ENCODE results near the gene GPR15. TPM values are rescaled to one million over a fixed set of nuclear protein-coding genes. Genes with fewer than 3 reads are reported as not detected.

GPR15 gene
- total and polyA plus RNA-seq, 3 donors from 2014 or later: 0.34 TPM; not detected in 2

DNA sequence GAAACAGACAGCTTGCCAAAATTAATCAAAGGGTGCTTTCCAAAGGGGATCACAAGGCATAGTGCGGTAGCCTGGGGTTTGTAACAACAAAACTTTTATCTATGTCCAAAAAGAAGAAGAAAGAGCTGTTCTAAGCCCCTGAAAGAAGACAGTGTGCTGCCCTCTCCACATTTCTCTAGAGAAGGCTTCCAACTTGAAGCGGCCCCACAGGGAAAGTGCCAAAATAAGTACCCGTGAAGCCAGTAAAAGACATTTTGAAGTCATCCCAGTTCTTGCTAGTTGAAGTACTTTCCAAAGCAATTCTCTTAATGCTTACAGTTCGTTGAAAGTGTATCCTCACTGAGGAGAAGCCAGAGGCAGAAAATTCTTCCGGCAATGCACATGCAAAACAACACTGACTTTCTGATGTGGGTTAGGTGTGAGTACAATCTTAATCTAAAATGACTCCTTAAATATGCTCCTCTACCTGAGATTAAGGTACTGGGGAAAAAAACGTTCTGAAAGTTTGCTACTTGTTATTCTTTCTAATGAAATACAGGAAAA is 21.3 kb downstream of the GPR15 start:
- DNase-seq: no peak
- Histone ChIP-seq H3K27ac (no peak overlapping the region), H3K27me3 (no peaks in the 10 kb centered on the region), H3K36me3 (ENCODE audit: low read depth, missing control alignments) (no peaks in the 10 kb centered on the region), H3K4me3 (no peak overlapping the region), H3K4me1 (no peaks in the 10 kb centered on the region), H3K9me3 (no peaks in the 10 kb centered on the region)
- intact Hi-C loops (cut with DNase I; ENCODE audit: low total_unique reads): no loop called here
- TF ChIP-seq POLR2A (IDR thresholded peaks at IDR 0.05): no peak
- TF ChIP-seq, protein P1, sequence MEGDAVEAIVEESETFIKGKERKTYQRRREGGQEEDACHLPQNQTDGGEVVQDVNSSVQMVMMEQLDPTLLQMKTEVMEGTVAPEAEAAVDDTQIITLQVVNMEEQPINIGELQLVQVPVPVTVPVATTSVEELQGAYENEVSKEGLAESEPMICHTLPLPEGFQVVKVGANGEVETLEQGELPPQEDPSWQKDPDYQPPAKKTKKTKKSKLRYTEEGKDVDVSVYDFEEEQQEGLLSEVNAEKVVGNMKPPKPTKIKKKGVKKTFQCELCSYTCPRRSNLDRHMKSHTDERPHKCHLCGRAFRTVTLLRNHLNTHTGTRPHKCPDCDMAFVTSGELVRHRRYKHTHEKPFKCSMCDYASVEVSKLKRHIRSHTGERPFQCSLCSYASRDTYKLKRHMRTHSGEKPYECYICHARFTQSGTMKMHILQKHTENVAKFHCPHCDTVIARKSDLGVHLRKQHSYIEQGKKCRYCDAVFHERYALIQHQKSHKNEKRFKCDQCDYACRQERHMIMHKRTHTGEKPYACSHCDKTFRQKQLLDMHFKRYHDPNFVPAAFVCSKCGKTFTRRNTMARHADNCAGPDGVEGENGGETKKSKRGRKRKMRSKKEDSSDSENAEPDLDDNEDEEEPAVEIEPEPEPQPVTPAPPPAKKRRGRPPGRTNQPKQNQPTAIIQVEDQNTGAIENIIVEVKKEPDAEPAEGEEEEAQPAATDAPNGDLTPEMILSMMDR (IDR thresholded peaks at IDR 0.05): no peak
- WGBS, 2 donors: 72 to 73% methylated on average over 6 of the region's 6 CpGs

DNA sequence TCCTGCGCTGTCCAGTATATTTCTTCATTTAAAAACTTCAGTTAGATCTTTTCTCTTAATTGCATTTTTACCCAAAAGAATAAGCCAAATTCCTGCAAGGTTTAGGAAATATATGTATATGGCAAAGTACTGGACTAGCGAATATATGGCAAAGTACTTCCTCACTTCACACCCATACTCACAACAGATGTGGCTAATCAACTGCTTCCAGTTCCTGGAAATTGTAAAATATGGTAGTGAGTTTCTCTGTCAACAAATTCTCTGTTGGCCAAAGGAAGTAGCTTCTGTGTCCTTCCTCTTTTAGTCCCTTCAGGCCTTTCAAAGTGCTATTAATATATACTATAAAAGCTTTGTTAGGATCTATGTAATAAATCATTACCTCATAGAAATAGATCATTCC is 22.0 kb downstream of the GPR15 start:
- H3K4me1 ChIP-seq: no peaks in the 10 kb centered on the region
- DNase-seq: no peak
- WGBS, 2 donors: 74 to 87% methylated on average over 2 of the region's 2 CpGs
- no peaks in the 10 kb centered on the region for H3K27me3 ChIP-seq
- no peak for TF ChIP-seq POLR2A (IDR thresholded peaks at IDR 0.05)
- TF ChIP-seq, protein P1 (IDR thresholded peaks at IDR 0.05): no peak
- no peaks in the 10 kb centered on the region for H3K9me3 ChIP-seq
- no peak overlapping the region for H3K27ac ChIP-seq
- no peak overlapping the region for H3K4me3 ChIP-seq
- intact Hi-C loops (cut with DNase I; ENCODE audit: low total_unique reads): no loop called here
- no peaks in the 10 kb centered on the region for H3K36me3 ChIP-seq (ENCODE audit: low read depth, missing control alignments)

DNA sequence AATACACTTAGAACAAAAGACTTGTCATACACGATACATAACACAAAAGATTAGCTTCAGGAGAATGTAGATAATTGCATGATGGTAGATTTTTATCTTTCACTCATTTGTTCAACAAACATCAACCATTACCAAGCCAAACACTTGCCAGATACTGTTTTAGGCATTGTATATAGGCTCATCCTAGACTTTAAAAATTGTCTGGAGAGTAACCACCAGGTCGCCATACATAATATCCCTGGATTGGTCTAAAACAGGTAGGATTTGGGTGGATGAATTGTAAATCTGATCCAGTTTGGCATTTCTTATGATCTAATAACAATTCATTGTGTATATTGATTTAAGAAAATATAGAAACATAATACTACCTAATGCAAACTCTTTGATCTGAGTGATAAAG is 22.8 kb downstream of the GPR15 start:
- 88% methylated on average over 2 of the region's 2 CpGs for WGBS, 2 donors
- H3K4me1 ChIP-seq: no peaks in the 10 kb centered on the region
- no peak for TF ChIP-seq POLR2A (IDR thresholded peaks at IDR 0.05)
- TF ChIP-seq, protein P1 (IDR thresholded peaks at IDR 0.05): no peak
- H3K4me3 ChIP-seq: no peak overlapping the region
- no peak overlapping the region for H3K27ac ChIP-seq
- DNase-seq: no peak
- H3K27me3 ChIP-seq: no peaks in the 10 kb centered on the region
- intact Hi-C loops (cut with DNase I; ENCODE audit: low total_unique reads): no loop called here
- no peaks in the 10 kb centered on the region for H3K36me3 ChIP-seq (ENCODE audit: low read depth, missing control alignments)
- H3K9me3 ChIP-seq: no peaks in the 10 kb centered on the region

DNA sequence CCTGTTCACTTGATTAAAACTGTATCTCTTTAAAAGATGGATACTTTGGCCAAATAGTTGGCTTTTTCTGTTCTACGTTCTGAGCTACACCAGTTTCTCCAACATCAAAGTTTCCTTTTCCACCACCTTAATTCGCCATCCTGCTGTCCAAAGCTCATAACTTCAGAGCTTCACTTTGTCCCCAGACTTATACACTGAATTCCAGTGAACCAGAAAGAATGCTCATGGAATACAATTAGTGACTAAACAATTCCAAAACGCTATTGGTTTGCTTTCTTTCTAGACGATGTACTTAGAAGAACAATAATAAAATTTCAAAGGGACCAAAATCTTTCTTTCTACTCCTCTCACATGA is 23.2 kb downstream of the GPR15 start:
- Histone ChIP-seq H3K27me3 (no peaks in the 10 kb centered on the region), H3K36me3 (ENCODE audit: low read depth, missing control alignments) (no peaks in the 10 kb centered on the region), H3K9me3 (no peaks in the 10 kb centered on the region), H3K4me3 (no peak overlapping the region), H3K4me1 (no peaks in the 10 kb centered on the region), H3K27ac (no peak overlapping the region)
- no peak for DNase-seq
- TF ChIP-seq POLR2A (IDR thresholded peaks at IDR 0.05): no peak
- TF ChIP-seq, protein P1 (IDR thresholded peaks at IDR 0.05): no peak
- intact Hi-C loops (cut with DNase I; ENCODE audit: low total_unique reads): no loop called here
- WGBS, 2 donors: 49 to 57% methylated on average over 4 of the region's 4 CpGs

Measured in testis (tissue), 3 donors.